H9 (cell line): ENCODE results near the gene HECW1. TPM values are rescaled to one million over a fixed set of nuclear protein-coding genes. Genes with fewer than 3 reads are reported as not detected.

Source experiments
- DNase-seq: peaks from one replicate; pipeline ENCODE4 v3.0.0-alpha.2; 2017
- H2AFZ ChIP-seq: one replicate; pipeline ENCODE4 v1.6.1; 2013; ENCODE audit warnings: mild to moderate bottlenecking, low read length, control low read depth, moderate library complexity
- H2AK5ac ChIP-seq: 2 replicates; pipeline ENCODE4 v1.6.1; 2013; ENCODE audit warnings: low read length, control low read depth, mixed read lengths; ENCODE audit not compliant: insufficient read length
- H2BK120ac ChIP-seq: one replicate; pipeline ENCODE4 v1.6.1; 2013; ENCODE audit warnings: low read depth, mild to moderate bottlenecking, low read length, control low read depth, inconsistent platforms; ENCODE audit not compliant: poor library complexity, severe bottlenecking
- H2BK12ac ChIP-seq: 2 replicates; pipeline ENCODE4 v1.6.1; 2013; ENCODE audit warnings: low read length, control low read depth, mixed read lengths, low read depth; ENCODE audit not compliant: insufficient read length
- H2BK15ac ChIP-seq: 2 replicates; pipeline ENCODE4 v1.6.1; 2013; ENCODE audit warnings: low read depth, low read length, control low read depth
- H2BK20ac ChIP-seq: one replicate; pipeline ENCODE4 v1.6.1; 2013; ENCODE audit warnings: low read depth, mild to moderate bottlenecking, low read length, control low read depth, inconsistent platforms; ENCODE audit not compliant: poor library complexity, severe bottlenecking
- H2BK5ac ChIP-seq: 2 replicates; pipeline ENCODE4 v1.6.1; 2013; ENCODE audit warnings: low read length, control low read depth, mixed read lengths; ENCODE audit not compliant: insufficient read length
- H3K14ac ChIP-seq: 2 replicates; pipeline ENCODE4 v1.6.1; 2013; ENCODE audit warnings: low read length, control low read depth; ENCODE audit not compliant: insufficient read depth
- H3K18ac ChIP-seq: 2 replicates; pipeline ENCODE4 v1.6.1; 2013; ENCODE audit warnings: low read depth, mild to moderate bottlenecking, mixed read lengths, low read length, control low read depth; ENCODE audit not compliant: insufficient read length
- H3K23ac ChIP-seq: 2 replicates; pipeline ENCODE4 v1.6.1; 2013; ENCODE audit warnings: low read length, control low read depth, mixed read lengths, low read depth; ENCODE audit not compliant: insufficient read length
- H3K23me2 ChIP-seq: 2 replicates; pipeline ENCODE4 v1.6.1; 2013; ENCODE audit warnings: low read depth, mild to moderate bottlenecking, mixed read lengths, low read length, control low read depth; ENCODE audit not compliant: insufficient read length, poor library complexity, severe bottlenecking
- H3K27ac ChIP-seq: 2 replicates; pipeline ENCODE4 v1.5.1; 2013; ENCODE audit warnings: low read length, control low read depth, mixed read lengths, low read depth; ENCODE audit not compliant: insufficient read length
- H3K27me3 ChIP-seq: 2 replicates; pipeline ENCODE4 v1.6.1; 2013; ENCODE audit warnings: low read length, control low read depth, inconsistent platforms; ENCODE audit not compliant: insufficient read depth
- H3K4ac ChIP-seq: 2 replicates; pipeline ENCODE4 v1.6.1; 2013; ENCODE audit warnings: low read depth, mild to moderate bottlenecking, control low read depth, inconsistent platforms, low read length, moderate library complexity
- H3K4me1 ChIP-seq: 2 replicates; pipeline ENCODE4 v1.6.1; 2013; ENCODE audit warnings: low read length, control low read depth, inconsistent platforms; ENCODE audit not compliant: insufficient read depth
- H3K4me2 ChIP-seq: 2 replicates; pipeline ENCODE4 v1.6.1; 2013; ENCODE audit warnings: low read length, control low read depth, mixed read lengths; ENCODE audit not compliant: insufficient read length, insufficient read depth
- H3K56ac ChIP-seq: 2 replicates; pipeline ENCODE4 v1.6.1; 2013; ENCODE audit warnings: low read depth, mild to moderate bottlenecking, mixed read lengths, low read length, control low read depth; ENCODE audit not compliant: insufficient read length
- H3K79me1 ChIP-seq: 2 replicates; pipeline ENCODE4 v1.6.1; 2013; ENCODE audit warnings: low read depth, mild to moderate bottlenecking, moderate library complexity, low read length, control low read depth, inconsistent platforms; ENCODE audit not compliant: insufficient read depth, poor library complexity, severe bottlenecking
- H3K79me2 ChIP-seq: 2 replicates; pipeline ENCODE4 v1.6.1; 2013; ENCODE audit warnings: low read length, control low read depth, inconsistent platforms; ENCODE audit not compliant: insufficient read depth
- H3K9ac ChIP-seq: 2 replicates; pipeline ENCODE4 v1.6.1; 2013; ENCODE audit warnings: low read length, control low read depth, mixed read lengths; ENCODE audit not compliant: insufficient read length; ENCODE audit errors: extremely low read depth
- H3K9me3 ChIP-seq: one replicate; pipeline ENCODE4 v1.6.1; 2013; ENCODE audit warnings: low read depth, low read length, inconsistent platforms; ENCODE audit not compliant: control insufficient read depth
- H3T11ph ChIP-seq: one replicate; pipeline ENCODE4 v1.6.1; 2013; ENCODE audit warnings: mild to moderate bottlenecking, low read length, control low read depth, inconsistent platforms
- H4K20me1 ChIP-seq: one replicate; pipeline ENCODE4 v1.6.1; 2013; ENCODE audit not compliant: control insufficient read depth, insufficient read length, insufficient read depth
- H4K5ac ChIP-seq: 2 replicates; pipeline ENCODE4 v1.6.1; 2013; ENCODE audit warnings: low read depth, mild to moderate bottlenecking, mixed read lengths, low read length, control low read depth; ENCODE audit not compliant: insufficient read length
- H4K8ac ChIP-seq: replicated peaks from 2 replicates; pipeline ENCODE4 v1.6.1; 2013; ENCODE audit warnings: low read length, control low read depth, mixed read lengths, low read depth; ENCODE audit not compliant: insufficient read length
- H4K91ac ChIP-seq: 2 replicates; pipeline ENCODE4 v1.6.1; 2013; ENCODE audit warnings: low read depth, mild to moderate bottlenecking, moderate library complexity, mixed read lengths, low read length, control low read depth; ENCODE audit not compliant: insufficient read length
- H3K27ac Mint-ChIP-seq, 3 experiments: 2 replicates in 2 of 3; 3 replicates in 1 of 3; pipeline ENCODE4 v1.8.0; 2020 to 2021; ENCODE audit warnings: mixed read lengths in 3 of 3, mild to moderate bottlenecking in 1 of 3, moderate library complexity in 1 of 3
- H3K27me3 Mint-ChIP-seq: 2 replicates; pipeline ENCODE4 v1.8.0; 2021; ENCODE audit warnings: low read depth, mild to moderate bottlenecking, moderate library complexity, mixed read lengths
- H3K36me3 Mint-ChIP-seq, 3 experiments: 2 replicates in 2 of 3; 3 replicates in 1 of 3; pipeline ENCODE4 v1.8.0; 2020 to 2021; ENCODE audit warnings: low read depth in 3 of 3, mixed read lengths in 3 of 3; ENCODE audit not compliant: insufficient read depth in 1 of 3
- H3K4me1 Mint-ChIP-seq, 2 experiments: 2 replicates each; pipeline ENCODE4 v1.8.0; 2020; ENCODE audit warnings: mixed read lengths in 2 of 2
- H3K4me3 Mint-ChIP-seq, 2 experiments: 2 replicates in 1 of 2; 3 replicates in 1 of 2; pipeline ENCODE4 v1.8.0; 2020 to 2021; ENCODE audit warnings: mild to moderate bottlenecking in 2 of 2, mixed read lengths in 2 of 2, moderate library complexity in 1 of 2
- H3K9me3 Mint-ChIP-seq, 2 experiments: 2 replicates in 1 of 2; 3 replicates in 1 of 2; pipeline ENCODE4 v1.8.0; 2020; ENCODE audit warnings: mild to moderate bottlenecking in 2 of 2, mixed read lengths in 2 of 2, moderate library complexity in 1 of 2
- CTCF ChIP-seq: fragments of 200-600 bp; sonication (generic); conservative IDR thresholded peaks from 3 replicates; pipeline ENCODE4 v1.8.0; 2021; ENCODE audit warnings: antibody characterized with exemption, mild to moderate bottlenecking
- WGBS: extraction: QIAGEN DNeasy Blood & Tissue Kit; methylation state at CpG from one replicate; pipeline ENCODE4 v1.1.7; 2013; ENCODE audit warnings: missing lambda C conversion rate, low lambda C conversion rate, mixed read lengths; ENCODE audit not compliant: insufficient read length; ENCODE audit errors: extremely low coverage; 5-methylcytosine and 5-hydroxymethylcytosine counted together
- total RNA-seq: library from RNA; stranded (reverse); gene quantifications from 2 replicates; pipeline ENCODE4 v1.2.1, GENCODE V29; 2021

HECW1 gene
- total RNA-seq, 1 experiment from 2014 or later: 5.0 TPM

- H3K23me2 ChIP-seq: no peaks in the 10 kb centered on the region
- no peaks in the 10 kb centered on the region for H3K9me3 Mint-ChIP-seq
- H2AFZ ChIP-seq: no peak overlapping the region
Measured at GRCh38 chr7:43362652-43363034, 250.2 kb downstream of the HECW1 start.

More at GRCh38 chr7:43362652-43363034, 250.2 kb downstream of the HECW1 start:
- DNase-seq: no peak
- Histone ChIP-seq H2BK120ac (no peak overlapping the region), H3K4ac (no peak overlapping the region), H4K91ac (no peak overlapping the region), H2BK20ac (no peak overlapping the region), H3K18ac (no peak overlapping the region), H2AK5ac (no peak overlapping the region), H4K5ac (no peak overlapping the region), H3K4me1 (no peaks in the 10 kb centered on the region; the same call in 1 of the 2 replicates), H3K27ac (no peak overlapping the region), H3K56ac (no peak overlapping the region), H3K79me2 (no peaks in the 10 kb centered on the region), H4K20me1 (no peaks in the 10 kb centered on the region), H3K4me2 (no peak overlapping the region), H3K79me1 (no peaks in the 10 kb centered on the region), H3K9ac (no peak overlapping the region), H3K9me3 (no peaks in the 10 kb centered on the region), H4K8ac (no peak overlapping the region), H3T11ph (no peak overlapping the region), H2BK12ac (no peak overlapping the region), H2BK5ac (no peak overlapping the region), H3K23ac (no peak overlapping the region), H2BK15ac (no peak overlapping the region), H3K14ac (no peak overlapping the region), H3K27me3 (no peaks in the 10 kb centered on the region)
- Mint-ChIP-seq H3K27me3 (no peaks in the 10 kb centered on the region), H3K4me3 (no peak overlapping the region), H3K36me3 (no peaks in the 10 kb centered on the region; a peak in 1 of 7 replicates), H3K27ac (no peak overlapping the region), H3K4me1 (peaks cover 18 to 19% of the 10 kb centered on the region in 2 experiments)
- no peak for TF ChIP-seq CTCF
- no CpG with 5 or more reads among the region's 2 CpGs for WGBS
